GM21367 (cell line): ENCODE data around the gene SYNGR4.

Experiments used
- ATAC-seq: cut with Tn5 transposase; IDR thresholded peaks from one replicate; pipeline ENCODE4 v1.9.1; 2021; ENCODE audit not compliant: unreplicated experiment

SYNGR4 gene

DNA sequence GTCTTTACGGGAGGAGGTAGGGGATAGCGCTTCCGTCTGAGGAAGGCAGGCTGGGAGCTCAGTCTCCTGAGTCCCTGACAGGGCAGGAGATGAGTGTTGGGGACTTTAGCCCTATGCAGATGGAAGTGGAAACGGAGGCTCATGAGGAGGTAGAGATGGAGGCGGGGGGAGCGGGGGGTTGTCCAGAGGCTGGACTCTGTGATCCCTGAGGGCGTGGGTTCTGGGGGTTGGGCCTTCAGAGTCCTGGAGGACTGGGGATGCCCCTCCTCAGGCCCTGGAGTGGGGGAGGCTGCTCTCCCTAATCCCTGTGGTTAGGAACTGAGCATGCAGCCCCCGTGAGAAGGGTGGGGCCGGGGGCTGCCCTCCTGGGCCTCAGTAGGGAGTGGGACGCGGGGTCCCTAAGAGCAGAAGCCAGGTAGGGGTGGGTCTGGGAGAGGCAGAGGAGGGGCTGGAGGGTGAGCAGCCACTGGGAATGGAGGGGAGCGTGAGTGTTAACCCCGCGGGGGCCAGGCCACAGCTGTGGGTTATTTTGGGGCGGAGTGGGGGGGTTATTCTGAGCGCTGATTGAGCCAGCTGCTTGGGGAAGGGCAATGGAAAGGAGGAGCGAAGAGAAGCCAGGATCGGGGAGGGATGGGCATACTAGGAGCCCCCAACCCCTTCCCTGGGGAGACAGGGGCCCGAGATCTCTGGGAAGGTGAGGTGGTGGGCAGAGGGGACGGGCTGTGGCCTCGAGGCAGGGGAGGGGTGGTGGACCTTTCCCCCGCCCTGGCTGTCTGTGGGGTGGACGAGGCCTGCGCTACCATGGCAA, 32.1 kb downstream of the SYNGR4 start:
- ATAC-seq, result no peak

DNA sequence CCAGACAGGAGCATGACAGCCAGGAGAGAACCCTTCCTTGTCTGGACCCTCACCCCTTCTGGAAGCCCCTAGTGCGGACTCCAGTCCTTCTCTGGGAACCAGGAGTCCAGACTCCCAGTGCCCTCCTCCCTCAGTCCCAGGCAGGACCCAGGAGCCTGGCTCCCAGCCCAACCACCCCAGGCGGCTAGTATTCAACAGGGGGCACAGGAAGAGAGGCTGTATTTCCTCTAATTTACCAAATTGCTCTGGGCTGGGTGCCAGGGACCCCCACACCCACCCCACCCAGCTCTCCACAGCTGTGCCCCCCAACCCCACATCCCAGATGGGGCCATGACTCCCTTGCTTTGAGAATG, 32.6 kb downstream of the SYNGR4 start:
- ATAC-seq, result no peak

DNA sequence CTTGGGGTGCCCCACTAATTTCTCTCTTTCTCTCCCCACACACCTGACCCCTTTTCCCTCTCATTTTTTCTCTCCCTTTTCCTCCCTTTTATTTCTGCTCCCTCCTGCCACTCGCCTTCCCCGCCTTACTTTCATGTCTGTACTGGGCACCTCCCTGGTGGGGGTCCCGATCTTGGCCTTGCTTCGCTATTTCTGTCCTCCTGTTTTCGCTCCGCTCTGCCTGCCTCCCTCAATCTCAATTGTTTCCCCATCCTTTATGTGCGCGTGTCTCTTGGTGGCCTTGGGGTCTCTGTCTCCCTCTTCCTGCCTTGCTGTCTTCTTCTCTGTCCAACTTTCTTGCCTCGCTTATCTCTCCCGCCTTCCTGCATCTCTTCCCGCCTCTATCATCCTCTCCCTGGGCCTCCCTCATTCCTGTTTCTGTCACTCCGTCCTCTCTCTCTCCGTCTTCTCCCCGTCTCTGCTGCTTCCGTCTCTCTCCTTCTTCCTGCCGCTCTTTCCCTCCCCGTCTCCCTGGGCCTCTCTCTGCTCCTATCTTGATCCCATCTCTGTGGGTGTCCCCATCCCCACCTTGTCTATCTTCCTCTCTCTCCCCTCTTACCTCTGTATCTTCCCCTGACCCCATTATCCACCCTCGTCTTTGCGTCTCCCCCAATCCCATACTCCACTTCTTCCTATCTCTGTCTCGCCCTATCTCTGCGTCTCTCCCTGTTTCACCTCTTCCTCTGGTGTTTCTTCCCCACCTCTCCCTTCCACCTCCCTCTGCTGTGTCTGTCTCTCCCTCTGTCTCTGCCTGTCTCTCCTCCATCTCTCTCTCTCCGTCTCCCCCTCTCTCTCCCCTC, 33.3 kb downstream of the SYNGR4 start:
- ATAC-seq, result no peak

DNA sequence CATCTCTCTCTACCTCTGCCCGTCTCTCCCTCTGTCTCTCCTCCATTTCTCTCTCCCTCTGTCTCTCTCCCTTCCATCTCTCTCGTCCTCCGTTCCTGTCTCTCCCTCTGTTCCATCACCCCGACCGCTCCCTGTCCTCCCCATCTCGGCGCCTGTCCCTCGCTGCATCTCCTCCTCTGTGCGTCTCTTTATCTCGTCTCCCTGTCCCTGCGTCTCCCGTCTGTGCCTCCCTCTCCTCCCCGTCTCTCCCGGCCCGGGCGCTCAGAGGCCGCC, 33.9 kb downstream of the SYNGR4 start:
- no peak for ATAC-seq

- peak; percentile 39 for ATAC-seq
Measured at GRCh38 chr19:48398375-48399235, 34.4 kb downstream of the SYNGR4 start.

DNA sequence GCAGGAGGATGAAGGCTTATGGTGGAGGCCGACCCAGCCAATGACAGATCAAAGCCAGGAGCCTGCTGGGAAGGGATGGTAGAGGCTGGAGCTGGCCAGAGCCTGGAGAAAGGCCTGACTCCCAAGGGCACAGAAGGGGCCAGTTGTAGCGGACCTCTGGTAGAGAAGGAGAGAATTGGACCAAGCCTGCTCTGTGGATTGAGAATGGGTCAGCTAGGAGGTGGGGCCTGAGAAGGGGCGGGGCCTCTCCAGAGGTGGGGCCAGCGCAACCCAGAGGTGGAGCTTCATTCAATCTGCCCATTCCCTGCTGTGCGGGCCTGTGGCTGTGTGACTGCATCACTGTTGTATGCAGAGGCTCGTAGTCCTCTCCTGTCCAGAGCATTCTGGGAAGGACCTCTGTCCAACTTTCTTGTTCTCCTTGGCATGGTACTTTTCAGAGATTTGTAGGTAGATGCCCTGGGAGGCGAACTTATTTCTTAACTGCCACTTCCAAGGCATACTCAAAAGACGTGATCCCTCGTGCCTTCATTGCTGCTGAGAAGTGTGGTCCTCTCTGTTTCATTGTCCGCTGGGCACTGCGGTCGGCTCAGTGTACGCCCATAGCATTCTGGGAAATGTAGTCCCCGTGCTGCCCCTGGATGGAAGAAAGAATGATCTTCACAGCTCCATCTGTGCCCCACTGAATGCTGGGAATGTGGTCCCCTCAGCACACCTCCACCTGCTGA, 36.0 kb downstream of the SYNGR4 start:
- ATAC-seq, result no peak

- no peak for ATAC-seq
Measured at GRCh38 chr19:48401287-48401686, 37.1 kb downstream of the SYNGR4 start.

GRCh38 chr19:48403606-48404005, 39.4 kb downstream of the SYNGR4 start:
- no peak for ATAC-seq

- ATAC-seq, result no peak
Measured at GRCh38 chr19:48405010-48405659, 41.0 kb downstream of the SYNGR4 start.

DNA sequence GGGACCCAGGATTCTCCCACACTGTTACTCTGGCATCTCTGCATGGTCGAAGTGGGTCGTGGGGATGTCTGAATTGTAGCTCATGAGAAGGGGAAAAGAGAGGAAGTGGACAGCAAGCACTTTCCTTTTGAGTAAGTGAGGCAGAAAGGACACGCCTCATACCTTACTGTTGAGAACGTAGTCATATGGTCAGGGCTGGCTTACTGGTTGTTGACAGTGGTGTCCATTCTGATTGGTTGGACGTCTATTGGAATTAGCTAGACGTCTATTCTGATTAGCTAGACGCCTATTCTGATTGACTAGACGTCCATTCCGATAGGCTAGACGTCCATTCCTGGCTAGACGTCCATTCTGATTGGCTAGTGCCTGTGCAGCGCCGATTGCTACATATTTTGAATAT, 41.7 kb downstream of the SYNGR4 start:
- no peak for ATAC-seq

GRCh38 chr19:48413879-48414587, 49.9 kb downstream of the SYNGR4 start:
- ATAC-seq, result no peak

DNA sequence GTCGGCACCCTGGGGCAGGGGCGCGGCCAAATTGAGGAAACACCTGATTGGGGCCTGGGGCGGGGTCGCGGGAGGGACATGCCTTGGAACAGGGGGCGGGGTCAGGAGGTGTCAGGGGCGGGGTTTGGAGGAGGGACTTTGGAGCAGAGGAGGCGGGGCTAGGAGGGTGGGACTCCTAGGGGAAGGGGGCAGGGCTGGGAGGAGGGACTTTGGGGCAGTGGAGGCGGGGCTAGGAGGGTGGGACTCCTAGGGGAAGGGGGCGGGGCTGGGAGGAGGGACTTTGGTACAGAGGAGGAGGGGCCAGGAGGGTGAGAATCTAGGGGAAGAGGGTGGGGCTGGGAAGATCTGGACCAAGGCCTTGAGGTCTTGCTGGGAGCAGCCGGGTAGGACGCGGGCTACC, 51.2 kb downstream of the SYNGR4 start:
- no peak for ATAC-seq

GRCh38 chr19:48415806-48416221, 51.6 kb downstream of the SYNGR4 start:
- no peak for ATAC-seq

- ATAC-seq, result no peak
Measured at GRCh38 chr19:48417421-48417820, 53.3 kb downstream of the SYNGR4 start.

DNA sequence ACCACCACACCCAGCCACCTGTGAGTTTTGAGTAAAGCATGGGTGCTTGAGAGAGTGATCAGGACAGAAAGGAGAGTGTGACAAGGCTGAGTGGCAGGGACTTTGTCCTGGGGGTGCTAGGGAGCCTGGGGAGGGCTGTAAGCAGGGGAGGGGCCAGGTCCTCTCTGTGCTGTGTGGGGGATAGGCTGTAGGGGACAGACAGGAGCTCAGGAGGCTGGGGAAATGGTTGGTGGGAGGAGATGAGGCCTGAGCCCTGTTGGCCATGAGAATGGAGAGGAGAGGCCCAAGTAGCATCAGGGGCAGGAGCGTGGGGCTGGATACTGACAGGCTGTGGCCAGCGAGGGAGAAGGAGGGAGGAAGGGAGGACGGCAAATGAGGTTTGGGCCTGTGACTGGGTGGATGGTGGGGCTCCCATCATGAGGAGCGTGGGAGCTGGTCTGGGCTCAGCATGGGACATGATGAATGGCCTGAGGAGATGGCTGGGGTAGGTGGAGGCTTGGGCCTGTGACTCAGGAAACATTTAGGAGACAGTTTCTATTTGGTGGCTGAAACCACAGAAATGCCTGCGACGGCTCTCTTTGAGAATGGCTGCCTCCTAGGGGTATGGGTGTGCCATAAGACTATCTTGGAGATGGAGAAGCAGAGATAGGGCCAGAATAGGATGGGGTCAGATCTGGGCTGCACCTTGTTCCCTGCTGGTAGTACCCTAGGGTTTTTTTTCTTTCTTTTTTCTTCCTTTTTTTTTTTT, 54.3 kb downstream of the SYNGR4 start:
- ATAC-seq, result no peak

DNA sequence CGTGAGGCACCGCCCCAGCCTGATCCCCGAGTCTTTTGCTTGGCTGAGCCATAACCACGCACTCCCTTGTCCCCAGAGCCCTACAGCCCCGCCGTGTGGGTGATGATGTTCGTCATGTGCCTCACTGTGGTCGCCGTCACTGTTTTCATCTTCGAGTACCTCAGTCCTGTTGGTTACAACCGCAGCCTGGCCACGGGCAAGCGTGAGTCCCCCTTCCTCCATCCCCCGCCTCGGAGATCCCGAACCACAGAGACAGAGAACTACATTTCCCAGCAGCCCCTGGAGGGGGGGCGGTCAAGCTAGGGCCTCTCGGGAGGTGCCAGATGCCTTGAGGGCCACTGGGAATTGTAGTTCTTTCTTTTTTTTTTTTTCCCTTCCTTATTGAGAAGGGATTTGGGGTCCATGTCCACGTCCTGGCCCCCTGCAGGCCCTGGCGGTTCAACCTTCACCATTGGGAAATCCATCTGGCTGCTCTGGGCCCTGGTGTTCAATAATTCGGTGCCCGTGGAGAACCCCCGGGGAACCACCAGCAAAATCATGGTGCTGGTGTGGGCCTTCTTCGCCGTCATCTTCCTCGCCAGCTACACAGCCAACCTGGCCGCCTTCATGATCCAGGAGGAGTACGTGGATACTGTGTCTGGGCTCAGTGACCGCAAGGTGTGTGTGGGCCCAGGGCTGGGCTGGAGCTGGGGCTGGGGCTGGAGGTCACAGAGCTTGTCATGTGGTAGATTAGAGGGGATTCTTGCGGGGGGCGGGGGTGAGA, 55.2 kb downstream of the SYNGR4 start:
- ATAC-seq, result no peak

GRCh38 chr19:48421548-48421947, 57.4 kb downstream of the SYNGR4 start:
- ATAC-seq, result no peak

- ATAC-seq, result no peak
Measured at GRCh38 chr19:48424694-48425219, 60.6 kb downstream of the SYNGR4 start.
